Measurements from ENCODE around the gene CSTPP1.

Gene CSTPP1

DNA sequence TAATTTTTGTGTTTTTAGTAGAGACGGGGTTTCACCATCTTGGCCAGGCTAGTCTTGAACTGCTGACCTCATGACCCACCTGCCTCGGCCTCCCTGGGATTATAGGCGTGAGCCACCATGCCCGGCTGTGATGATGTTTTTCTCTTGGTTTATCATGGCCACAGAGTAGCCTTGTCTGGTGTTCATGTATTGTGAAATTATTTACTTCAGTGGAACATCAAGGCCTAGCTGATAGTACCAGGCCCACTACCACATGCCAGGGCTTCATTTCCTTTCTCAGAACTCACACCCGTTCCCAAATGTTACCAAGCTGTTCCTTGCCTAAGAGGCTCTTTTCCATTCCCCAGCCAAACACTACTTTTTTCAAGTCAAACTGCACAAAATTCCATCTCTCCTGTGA is 272.1 kb downstream of the CSTPP1 start:
- no peak for DNase-seq (ENCODE audit: low read depth)

All from fibroblast of gingiva (primary cell).